HG02885 (cell line): ENCODE measurements around the gene ILF3.
"Not testable (repeated sequence)": the region's sequence is repeated elsewhere in the genome, so short reads cannot be mapped to it uniquely, and the experiment has no call there.

Experiments
- ATAC-seq: cut with Tn5 transposase; IDR thresholded peaks from one replicate; pipeline ENCODE4 v1.9.1; 2021; ENCODE audit warnings: mild to moderate bottlenecking; ENCODE audit not compliant: unreplicated experiment, poor library complexity

ILF3 gene

GRCh38 chr19:10641248-10641647 is 12.9 kb upstream of the ILF3 start:
- ATAC-seq = no peak

DNA sequence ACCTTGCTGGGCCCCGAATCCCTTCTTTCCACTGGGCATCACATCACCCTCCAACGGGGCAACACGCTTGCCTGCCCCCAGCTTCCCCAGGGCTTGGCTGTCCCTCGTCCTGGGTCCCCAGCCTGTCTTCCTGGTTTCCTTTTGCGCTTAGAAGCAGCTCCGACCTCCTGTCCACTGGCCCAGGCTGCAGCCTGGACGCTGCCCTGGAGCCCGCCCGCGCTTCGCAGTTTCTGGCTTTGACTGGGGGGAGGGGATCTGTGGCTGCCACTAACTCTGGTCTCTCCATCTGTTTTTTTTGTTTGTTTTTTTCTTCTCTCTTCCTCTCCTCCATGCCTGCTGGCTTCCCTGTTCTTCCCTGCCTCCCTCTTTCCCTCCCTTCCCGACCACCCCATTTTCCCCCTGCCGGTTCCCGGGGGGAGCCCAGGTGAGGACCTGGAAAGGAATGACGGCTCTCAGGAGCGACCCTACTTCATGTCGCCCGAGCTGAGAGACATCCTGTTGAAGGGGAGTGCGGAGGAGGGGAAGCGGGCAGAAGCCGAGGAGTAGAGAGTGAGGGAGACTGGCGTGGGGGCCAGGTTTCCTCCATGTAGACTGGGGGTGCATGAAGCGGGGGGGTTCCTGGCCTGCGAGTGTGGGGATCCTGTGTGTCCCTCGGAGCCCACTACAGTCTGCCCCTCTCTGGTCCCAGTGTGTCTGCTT is 11.5 kb upstream of the ILF3 start:
- no peak for ATAC-seq

DNA sequence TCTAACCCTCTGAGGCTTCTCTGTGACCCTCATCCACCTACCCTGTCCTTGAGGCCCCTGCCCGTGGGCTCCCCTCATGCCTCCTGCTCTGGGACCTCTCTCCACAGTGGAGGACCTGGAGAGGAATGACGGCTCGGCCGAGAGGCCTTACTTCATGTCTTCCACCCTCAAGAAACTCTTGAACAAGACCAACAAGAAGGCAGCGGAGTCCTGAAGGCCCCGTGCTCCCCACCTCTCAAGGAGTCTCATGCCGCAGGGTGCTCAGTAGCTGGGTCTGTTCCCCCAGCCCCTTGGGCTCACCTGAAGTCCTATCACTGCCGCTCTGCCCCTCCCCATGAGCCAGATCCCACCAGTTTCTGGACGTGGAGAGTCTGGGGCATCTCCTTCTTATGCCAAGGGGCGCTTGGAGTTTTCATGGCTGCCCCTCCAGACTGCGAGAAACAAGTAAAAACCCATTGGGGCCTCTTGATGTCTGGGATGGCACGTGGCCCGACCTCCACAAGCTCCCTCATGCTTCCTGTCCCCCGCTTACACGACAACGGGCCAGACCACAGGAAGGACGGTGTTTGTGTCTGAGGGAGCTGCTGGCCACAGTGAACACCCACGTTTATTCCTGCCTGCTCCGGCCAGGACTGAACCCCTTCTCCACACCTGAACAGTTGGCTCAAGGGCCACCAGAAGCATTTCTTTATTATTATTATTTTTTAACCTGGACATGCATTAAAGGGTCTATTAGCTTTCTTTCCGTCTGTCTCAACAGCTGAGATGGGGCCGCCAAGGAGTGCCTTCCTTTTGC is 10.8 kb upstream of the ILF3 start:
- ATAC-seq = no peak

GRCh38 chr19:10643968-10644259 is 10.2 kb upstream of the ILF3 start:
- ATAC-seq = no peak

- ATAC-seq = no peak
Measured at GRCh38 chr19:10644260-10645007, 9.7 kb upstream of the ILF3 start.

GRCh38 chr19:10646456-10647159 is 7.5 kb upstream of the ILF3 start:
- ATAC-seq = no peak

DNA sequence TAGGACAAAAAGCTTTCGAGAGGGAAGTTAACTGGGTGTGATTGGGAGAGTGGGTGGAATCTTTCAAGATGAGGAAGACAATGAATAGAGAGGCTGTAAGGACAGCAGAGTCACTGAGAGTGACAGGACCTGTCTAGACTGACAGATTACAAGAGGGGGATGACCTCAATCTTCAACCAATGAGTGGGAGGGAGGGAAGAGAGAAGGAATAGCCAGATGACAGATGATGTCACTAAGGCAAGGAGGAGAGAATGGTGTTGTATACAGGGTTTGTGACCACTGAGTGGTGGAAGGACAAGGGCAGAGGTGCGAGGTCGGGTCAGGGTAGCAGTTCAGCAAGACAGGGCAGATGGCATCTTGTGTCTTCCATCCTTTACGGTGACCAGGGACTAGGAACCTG is 5.8 kb upstream of the ILF3 start:
- no peak for ATAC-seq

DNA sequence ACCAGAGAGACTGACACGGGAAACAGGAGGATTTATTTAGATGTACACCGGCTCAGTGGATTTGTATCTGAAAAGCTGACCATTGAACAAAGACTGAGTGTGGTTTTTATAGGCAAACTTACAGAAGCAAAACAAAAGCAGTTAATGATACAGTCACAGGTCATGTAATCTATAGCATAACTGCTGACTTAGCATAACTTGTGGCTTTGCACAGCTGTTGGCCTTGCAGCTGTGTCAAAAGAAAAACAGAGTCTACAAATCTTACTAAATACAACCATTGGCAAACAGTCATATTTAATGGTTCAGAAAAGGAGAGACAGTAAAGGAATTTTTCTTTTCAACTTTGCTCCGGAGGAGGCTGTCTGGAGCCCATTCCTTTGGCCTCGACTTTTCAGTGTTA is 2.3 kb upstream of the ILF3 start:
- no peak for ATAC-seq

DNA sequence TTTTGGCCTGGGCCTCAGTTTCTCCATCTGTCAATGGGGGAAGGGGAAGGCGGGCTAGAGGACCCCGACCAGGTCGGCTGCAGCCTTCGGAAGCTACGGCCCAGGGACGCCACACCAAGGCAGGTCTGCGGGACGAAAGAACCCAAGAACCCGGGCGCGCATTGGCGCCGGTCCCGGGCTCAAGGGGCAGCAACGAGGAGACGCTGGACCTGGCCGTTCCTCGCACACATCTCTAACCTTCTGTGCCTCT is 739 bp upstream of the ILF3 start:
- ATAC-seq = no peak

DNA sequence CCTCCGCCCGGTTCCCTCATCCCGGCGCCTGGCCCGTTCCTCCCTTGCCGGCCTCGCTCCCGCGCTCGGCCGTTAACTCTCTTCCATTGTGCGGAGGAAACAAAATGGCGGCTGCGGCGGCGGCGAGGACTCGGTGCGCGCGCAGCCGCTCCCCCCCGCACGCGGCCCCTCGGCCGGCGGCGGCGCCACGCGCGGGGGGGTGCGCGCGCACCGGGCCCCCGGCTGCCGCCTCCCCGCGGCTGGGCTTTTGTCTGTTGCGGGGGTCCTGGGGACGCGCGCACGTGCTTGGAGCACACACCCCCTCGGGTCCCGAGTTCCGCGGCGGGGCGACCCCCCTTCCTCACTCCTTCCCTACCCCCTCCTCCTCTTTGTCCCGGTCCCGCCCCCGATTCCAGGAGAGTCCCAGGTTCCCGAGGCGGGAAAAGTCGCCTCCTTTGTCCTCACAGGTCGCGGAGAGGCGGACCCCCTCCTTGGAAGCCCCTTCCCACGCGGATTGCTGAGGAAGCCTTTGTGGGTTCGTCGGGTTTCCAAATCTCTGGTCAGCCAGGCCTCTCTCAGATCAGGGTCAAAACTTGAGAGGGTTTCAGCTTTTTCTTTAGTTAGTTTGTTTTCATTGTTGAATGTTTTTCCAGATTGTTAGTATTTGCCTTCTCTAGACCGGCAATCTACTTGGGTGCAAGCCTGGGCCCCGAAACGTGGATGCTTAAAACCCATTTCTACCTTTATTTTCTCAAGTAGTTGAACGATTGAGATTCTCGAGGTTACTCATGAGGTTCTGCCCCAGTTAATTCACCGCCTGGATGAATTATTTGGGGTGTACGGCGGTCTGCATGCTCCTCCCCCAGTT is 687 bp downstream of the ILF3 start:
- peak; percentile 34 for ATAC-seq

DNA sequence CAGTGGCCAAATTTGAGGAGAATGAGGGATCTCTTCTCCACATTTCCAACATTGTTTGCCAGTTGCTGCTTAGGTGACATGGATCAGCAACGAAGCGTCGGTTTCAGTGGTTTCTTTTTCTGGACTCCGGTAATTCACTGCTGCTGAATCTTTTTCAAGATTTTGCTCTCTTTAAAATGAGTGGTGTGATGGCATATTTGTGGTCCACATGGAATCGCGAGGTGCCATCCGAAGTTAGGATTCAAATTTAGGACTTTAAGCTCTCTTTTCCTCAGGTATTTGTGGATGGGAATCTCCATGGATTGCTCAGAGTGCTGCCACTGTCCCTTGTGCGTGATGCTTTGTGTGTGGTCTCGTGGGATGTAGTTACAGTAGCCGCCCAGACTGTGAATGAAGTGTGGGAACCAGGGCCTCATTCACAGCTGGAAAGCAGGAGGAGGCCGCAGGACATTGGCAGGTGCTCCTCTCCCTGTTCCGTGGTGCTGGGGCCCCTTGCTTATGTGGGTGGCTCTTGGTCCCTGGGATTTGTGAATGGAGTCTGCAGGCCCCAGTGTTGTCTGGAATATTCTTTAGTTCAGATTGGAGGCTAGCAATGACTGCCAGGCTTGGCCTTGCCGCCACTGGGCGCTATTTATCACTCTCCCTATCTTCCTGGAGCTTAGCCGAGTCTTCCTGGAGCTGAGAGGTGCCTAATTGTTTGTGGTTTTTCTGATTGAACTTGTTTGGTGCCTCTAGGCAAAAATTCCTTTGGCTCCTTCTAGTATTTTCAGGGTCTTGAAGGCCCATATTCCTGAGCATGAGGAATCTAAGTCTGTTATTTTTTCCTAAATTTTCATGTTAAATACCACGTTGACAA is 1.5 kb downstream of the ILF3 start:
- no peak for ATAC-seq

- ATAC-seq = no peak
Measured at GRCh38 chr19:10660346-10660745, 6.2 kb downstream of the ILF3 start.

DNA sequence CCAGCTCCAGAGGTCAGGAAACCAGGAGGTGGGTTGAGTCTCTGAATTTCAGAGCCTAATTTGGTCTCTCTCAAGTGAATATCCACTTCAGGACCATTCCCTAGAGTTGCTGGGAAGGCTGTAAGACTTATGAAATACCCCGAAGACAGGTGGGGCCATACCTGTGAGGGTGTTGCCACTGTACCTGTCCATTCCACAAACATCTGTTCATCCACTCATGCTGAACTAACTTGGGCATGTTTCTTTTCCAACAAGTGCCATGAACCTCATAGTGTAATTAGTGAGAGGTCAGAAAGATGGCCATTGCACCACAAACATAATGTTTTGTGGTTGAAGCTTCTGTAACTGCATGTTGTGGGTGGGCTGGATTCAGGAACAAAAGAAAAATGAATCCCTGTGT is 7.8 kb downstream of the ILF3 start:
- no peak for ATAC-seq

GRCh38 chr19:10662384-10663251 is 8.5 kb downstream of the ILF3 start:
- no peak for ATAC-seq

DNA sequence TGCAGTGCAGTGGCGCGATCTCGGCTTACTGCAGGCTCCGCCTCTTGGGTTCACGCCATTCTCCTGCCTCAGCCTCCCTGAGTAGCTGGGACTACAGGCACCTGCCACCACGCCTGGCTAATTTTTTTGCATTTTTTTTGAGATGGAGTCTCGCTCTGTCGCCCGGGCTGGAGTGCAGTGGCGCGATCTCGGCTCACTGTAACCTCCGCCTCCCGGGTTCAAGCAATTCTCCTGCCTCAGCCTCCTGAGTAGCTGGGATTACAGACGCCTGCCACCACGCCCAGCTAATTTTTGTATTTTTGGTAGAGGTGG is 9.1 kb downstream of the ILF3 start:
- ATAC-seq = not testable (repeated sequence)

DNA sequence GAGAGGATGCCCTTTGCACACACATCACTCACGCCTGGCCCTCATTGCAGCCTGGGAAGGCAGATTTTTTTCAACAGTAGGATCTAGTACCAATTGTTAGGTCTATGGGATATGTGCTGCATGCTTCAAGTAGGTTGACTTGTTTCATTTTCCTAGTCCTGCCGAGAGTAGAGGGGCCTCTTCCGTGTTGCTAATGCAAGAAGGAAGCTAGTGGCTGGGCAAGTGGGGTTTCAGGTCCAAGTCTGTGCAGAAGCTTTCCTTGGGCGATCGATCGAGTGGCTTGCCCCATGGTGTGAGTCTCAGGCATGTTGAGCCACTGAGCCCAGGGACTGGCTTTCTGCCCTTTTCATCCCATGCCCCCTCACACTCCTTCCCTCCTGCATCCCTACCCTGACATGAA is 13.7 kb downstream of the ILF3 start:
- no peak for ATAC-seq

DNA sequence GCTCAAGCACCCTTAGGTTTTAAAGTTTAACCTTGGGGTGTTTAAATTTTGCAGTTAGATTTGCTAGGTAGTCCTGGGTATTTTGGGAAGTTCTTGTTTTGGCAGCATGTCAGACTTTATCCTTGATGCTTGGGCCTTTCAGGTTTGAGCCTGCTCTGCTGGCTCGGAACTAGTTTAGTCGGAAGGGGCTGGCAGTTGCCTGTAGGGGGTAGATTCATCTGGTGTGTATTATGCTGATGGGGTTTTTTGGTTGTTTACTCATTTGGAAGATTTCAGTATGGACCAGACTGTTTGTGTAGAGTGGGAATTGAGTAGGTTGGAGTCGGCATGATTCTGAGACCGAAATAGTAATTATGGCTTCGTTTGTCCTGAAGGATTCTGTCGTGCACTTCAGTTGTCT is 15.1 kb downstream of the ILF3 start:
- no peak for ATAC-seq

DNA sequence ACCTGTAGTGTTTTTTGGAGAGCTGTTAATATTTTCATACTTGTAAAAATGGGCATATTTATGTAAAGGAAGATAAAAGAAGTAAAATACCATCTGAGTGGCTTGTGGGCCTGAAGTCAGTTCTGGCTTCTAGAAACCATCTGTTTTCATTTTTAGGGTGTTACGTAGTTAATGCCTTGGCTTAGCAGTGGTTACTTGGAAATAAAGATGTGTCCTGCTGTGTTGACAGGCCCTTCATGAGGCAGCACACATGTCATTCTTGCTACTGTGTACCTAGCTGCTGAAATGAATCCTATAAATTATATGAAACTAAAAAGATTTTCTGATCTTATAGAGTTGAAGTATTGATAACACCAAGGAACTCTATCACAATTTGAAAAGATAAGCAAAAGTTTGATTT is 16.0 kb downstream of the ILF3 start:
- no peak for ATAC-seq
